Karpas-422 (cell line): ENCODE measurements around the gene SCN3A. TPM values are rescaled to one million over a fixed set of nuclear protein-coding genes. Genes with fewer than 3 reads are reported as not detected.

Experiments used
- DNase-seq: peaks from one replicate; pipeline ENCODE4 v3.0.0-alpha.2; 2015
- H2AFZ ChIP-seq: fragments of 200-600 bp; sonication (generic); 2 replicates; pipeline ENCODE4 v1.6.1; 2014; ENCODE audit warnings: antibody characterized with exemption, low read length, mixed read lengths
- H3K27ac ChIP-seq: fragments of 200-600 bp; sonication (generic); 2 replicates; pipeline ENCODE4 v1.5.1; 2014; ENCODE audit warnings: mild to moderate bottlenecking, low read length, moderate library complexity
- H3K27me3 ChIP-seq: fragments of 200-600 bp; sonication (generic); 2 replicates; pipeline ENCODE4 v1.6.1; 2014; ENCODE audit warnings: low read length, mixed read lengths
- H3K36me3 ChIP-seq: fragments of 200-600 bp; sonication (generic); 2 replicates; pipeline ENCODE4 v1.6.1; 2014; ENCODE audit warnings: low read length, mixed read lengths; ENCODE audit not compliant: insufficient read depth
- H3K4me1 ChIP-seq: fragments of 200-600 bp; sonication (generic); 2 replicates; pipeline ENCODE4 v1.6.1; 2014; ENCODE audit warnings: mild to moderate bottlenecking, low read length, mixed read lengths
- H3K4me2 ChIP-seq: fragments of 200-600 bp; sonication (generic); 2 replicates; pipeline ENCODE4 v1.6.1; 2014; ENCODE audit warnings: low read length, low read depth, mild to moderate bottlenecking; ENCODE audit not compliant: poor library complexity, severe bottlenecking
- H3K4me3 ChIP-seq: fragments of 200-600 bp; sonication (generic); 2 replicates; pipeline ENCODE4 v1.5.1; 2014; ENCODE audit warnings: mild to moderate bottlenecking, antibody characterized with exemption, low read length, mixed read lengths
- H3K79me2 ChIP-seq: fragments of 200-600 bp; sonication (generic); 2 replicates; pipeline ENCODE4 v1.6.1; 2014; ENCODE audit warnings: mild to moderate bottlenecking, low read length, mixed read lengths
- H3K9ac ChIP-seq: fragments of 200-600 bp; sonication (generic); 2 replicates; pipeline ENCODE4 v1.6.0; 2014; ENCODE audit warnings: low read length
- H3K9me2 ChIP-seq: fragments of 200-600 bp; sonication (generic), shearing (Covaris generic); replicated peaks from 2 replicates; pipeline ENCODE4 v1.6.0; 2014; ENCODE audit warnings: mild to moderate bottlenecking, low read length, moderate library complexity; ENCODE audit not compliant: insufficient read depth
- H3K9me3 ChIP-seq: fragments of 300-700, 200-600 bp; sonication (generic); 2 replicates; pipeline ENCODE4 v1.6.1; 2014; ENCODE audit warnings: low read length, mixed read lengths
- H4K20me1 ChIP-seq: fragments of 200-600 bp; sonication (generic); 2 replicates; pipeline ENCODE4 v1.6.1; 2014; ENCODE audit warnings: mild to moderate bottlenecking, antibody characterized with exemption, low read length, low read depth; ENCODE audit not compliant: insufficient read depth
- total RNA-seq: library from RNA; depleted of rRNA; stranded (reverse); fragments of >200 nt; shearing (Covaris generic); gene quantifications from 2 replicates; pipeline ENCODE4 v1.2.3, GENCODE V29; 2014; ENCODE audit warnings: low replicate concordance

SCN3A gene
- total RNA-seq, 1 experiment from 2014 or later: not detected

GRCh38 chr2:165176780-165177179 lies 27.1 kb downstream of the SCN3A start:
- Histone ChIP-seq H3K79me2 (no peaks in the 10 kb centered on the region), H3K9ac (no peak overlapping the region), H3K9me2 (no peaks in the 10 kb centered on the region), H3K4me3 (no peak overlapping the region), H3K27me3 (no peaks in the 10 kb centered on the region), H2AFZ (no peak overlapping the region), H3K4me1 (no peaks in the 10 kb centered on the region), H3K4me2 (no peak overlapping the region), H3K9me3 (no peaks in the 10 kb centered on the region), H3K27ac (no peak overlapping the region), H3K36me3 (no peaks in the 10 kb centered on the region), H4K20me1 (no peaks in the 10 kb centered on the region)
- DNase-seq: no peak

GRCh38 chr2:165173215-165173614 lies 30.6 kb downstream of the SCN3A start:
- no peaks in the 10 kb centered on the region for H3K27me3 ChIP-seq
- no peak for DNase-seq
- no peak overlapping the region for H3K4me3 ChIP-seq

GRCh38 chr2:165164201-165164600 lies 39.6 kb downstream of the SCN3A start:
- no peaks in the 10 kb centered on the region for H4K20me1 ChIP-seq
- H3K27ac ChIP-seq: no peak overlapping the region
- H2AFZ ChIP-seq: no peak overlapping the region
- no peaks in the 10 kb centered on the region for H3K36me3 ChIP-seq
- DNase-seq: no peak
- H3K4me2 ChIP-seq: no peak overlapping the region
- no peak overlapping the region for H3K4me3 ChIP-seq
- no peaks in the 10 kb centered on the region for H3K9me2 ChIP-seq
- H3K9ac ChIP-seq: no peak overlapping the region
- no peaks in the 10 kb centered on the region for H3K27me3 ChIP-seq
- H3K9me3 ChIP-seq: no peaks in the 10 kb centered on the region
- H3K79me2 ChIP-seq: no peaks in the 10 kb centered on the region
- H3K4me1 ChIP-seq: no peaks in the 10 kb centered on the region

More at GRCh38 chr2:165173215-165173614, 30.6 kb downstream of the SCN3A start:
- H3K4me2 ChIP-seq: no peak overlapping the region
- no peaks in the 10 kb centered on the region for H4K20me1 ChIP-seq
- H3K4me1 ChIP-seq: no peaks in the 10 kb centered on the region
- no peaks in the 10 kb centered on the region for H3K36me3 ChIP-seq
- H3K9me2 ChIP-seq: no peaks in the 10 kb centered on the region
- H3K9me3 ChIP-seq: no peaks in the 10 kb centered on the region
- H3K9ac ChIP-seq: no peak overlapping the region
- H2AFZ ChIP-seq: no peak overlapping the region
- H3K79me2 ChIP-seq: no peaks in the 10 kb centered on the region
- no peak overlapping the region for H3K27ac ChIP-seq

- no peak overlapping the region for H3K9ac ChIP-seq
- no peaks in the 10 kb centered on the region for H3K9me2 ChIP-seq
- H3K27me3 ChIP-seq: no peaks in the 10 kb centered on the region
Observed at GRCh38 chr2:165163761-165164160, 40.1 kb downstream of the SCN3A start.

DNA sequence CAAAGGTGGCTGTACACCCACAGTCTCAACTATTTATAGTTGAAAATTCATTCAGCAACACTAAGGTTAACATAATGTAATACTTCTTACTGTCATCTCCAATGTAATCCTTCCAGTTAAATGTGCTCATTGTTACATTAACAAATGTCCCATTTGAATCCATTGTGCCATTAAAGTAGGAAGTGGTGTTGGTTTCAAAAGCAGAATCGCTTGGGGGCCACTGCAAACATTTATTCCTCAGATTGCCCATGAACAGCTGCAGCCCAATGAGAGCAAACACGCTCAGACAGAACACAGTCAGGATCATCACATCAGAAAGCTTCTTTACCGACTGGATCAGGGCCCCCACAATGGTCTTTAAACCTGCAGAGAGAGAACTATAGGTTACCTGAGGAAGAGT lies 41.4 kb downstream of the SCN3A start:
- no peaks in the 10 kb centered on the region for H3K79me2 ChIP-seq
- no peaks in the 10 kb centered on the region for H4K20me1 ChIP-seq
- no peaks in the 10 kb centered on the region for H3K9me2 ChIP-seq
- no peak overlapping the region for H2AFZ ChIP-seq
- H3K9ac ChIP-seq: no peak overlapping the region
- no peaks in the 10 kb centered on the region for H3K9me3 ChIP-seq
- no peaks in the 10 kb centered on the region for H3K4me1 ChIP-seq
- H3K27me3 ChIP-seq: no peaks in the 10 kb centered on the region
- H3K4me3 ChIP-seq: no peak overlapping the region
- H3K4me2 ChIP-seq: no peak overlapping the region
- H3K36me3 ChIP-seq: no peaks in the 10 kb centered on the region
- DNase-seq: no peak
- H3K27ac ChIP-seq: no peak overlapping the region

More at GRCh38 chr2:165163761-165164160, 40.1 kb downstream of the SCN3A start:
- Histone ChIP-seq H4K20me1 (no peaks in the 10 kb centered on the region), H3K9me3 (no peaks in the 10 kb centered on the region), H3K4me2 (no peak overlapping the region), H2AFZ (no peak overlapping the region), H3K36me3 (no peaks in the 10 kb centered on the region), H3K27ac (no peak overlapping the region), H3K4me1 (no peaks in the 10 kb centered on the region), H3K4me3 (no peak overlapping the region), H3K79me2 (no peaks in the 10 kb centered on the region)
- no peak for DNase-seq

GRCh38 chr2:165161510-165161909 lies 42.3 kb downstream of the SCN3A start:
- H3K4me1 ChIP-seq: no peaks in the 10 kb centered on the region
- H3K4me2 ChIP-seq: no peak overlapping the region
- no peak overlapping the region for H3K27ac ChIP-seq

DNA sequence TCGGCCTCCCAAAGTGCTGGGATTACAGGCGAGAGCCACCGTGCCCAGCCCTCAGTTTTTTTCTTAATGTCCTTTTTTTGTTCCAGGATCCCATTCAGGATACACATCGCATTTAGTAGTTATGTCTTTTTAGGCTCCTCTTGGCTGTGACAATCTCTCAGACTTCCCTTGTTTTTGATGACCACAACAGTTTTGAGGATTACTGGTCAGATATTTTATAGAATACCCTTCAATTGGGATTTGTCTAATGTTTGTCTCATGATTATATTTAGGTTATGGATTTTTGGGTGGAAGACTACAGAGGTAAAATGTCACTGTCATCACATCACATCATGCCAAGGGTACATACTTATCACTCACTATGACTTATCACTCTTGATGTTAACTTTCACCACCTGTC lies 46.7 kb downstream of the SCN3A start:
- DNase-seq: no peak
- Histone ChIP-seq H3K9me2 (no peaks in the 10 kb centered on the region), H3K36me3 (no peaks in the 10 kb centered on the region), H3K27ac (no peak overlapping the region), H3K9me3 (no peaks in the 10 kb centered on the region), H3K27me3 (no peaks in the 10 kb centered on the region), H4K20me1 (no peaks in the 10 kb centered on the region), H3K9ac (no peak overlapping the region), H3K79me2 (no peaks in the 10 kb centered on the region), H2AFZ (no peak overlapping the region), H3K4me2 (no peak overlapping the region), H3K4me3 (no peak overlapping the region), H3K4me1 (no peaks in the 10 kb centered on the region)

More at GRCh38 chr2:165161510-165161909, 42.3 kb downstream of the SCN3A start:
- Histone ChIP-seq H2AFZ (no peak overlapping the region), H3K9me2 (no peaks in the 10 kb centered on the region), H4K20me1 (no peaks in the 10 kb centered on the region), H3K9ac (no peak overlapping the region), H3K4me3 (no peak overlapping the region), H3K9me3 (no peaks in the 10 kb centered on the region), H3K79me2 (no peaks in the 10 kb centered on the region), H3K27me3 (no peaks in the 10 kb centered on the region), H3K36me3 (no peaks in the 10 kb centered on the region)
- no peak for DNase-seq

DNA sequence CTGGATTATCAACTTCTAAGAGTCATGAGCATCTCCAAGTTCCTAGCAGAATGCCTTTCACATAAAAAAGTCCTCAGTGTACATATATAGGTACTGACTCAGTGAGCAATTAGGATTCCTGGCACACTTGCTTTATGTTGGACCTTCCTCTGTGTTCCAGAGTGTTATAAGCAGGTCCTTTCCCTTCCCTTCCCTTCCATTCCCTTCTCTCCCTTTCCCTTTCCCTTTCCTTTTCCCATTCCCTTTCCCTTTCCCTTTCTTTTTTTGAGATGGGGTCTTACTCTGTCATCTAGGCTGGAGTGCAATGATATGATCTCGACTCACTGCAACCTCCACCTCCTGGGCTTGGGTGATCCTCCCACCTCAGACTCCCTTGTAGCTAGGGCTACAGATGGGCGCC lies 48.7 kb downstream of the SCN3A start:
- no peak for DNase-seq
- Histone ChIP-seq H3K4me1 (no peaks in the 10 kb centered on the region), H3K36me3 (no peaks in the 10 kb centered on the region), H3K27ac (no peak overlapping the region), H3K9me2 (no peaks in the 10 kb centered on the region), H3K4me2 (no peak overlapping the region), H3K27me3 (no peaks in the 10 kb centered on the region), H2AFZ (no peak overlapping the region), H4K20me1 (no peaks in the 10 kb centered on the region), H3K9me3 (no peaks in the 10 kb centered on the region), H3K9ac (no peak overlapping the region), H3K4me3 (no peak overlapping the region), H3K79me2 (no peaks in the 10 kb centered on the region)

GRCh38 chr2:165149439-165149838 lies 54.4 kb downstream of the SCN3A start:
- no peak overlapping the region for H3K4me3 ChIP-seq
- no peak for DNase-seq
- no peak overlapping the region for H3K4me2 ChIP-seq
- no peaks in the 10 kb centered on the region for H3K36me3 ChIP-seq
- H3K9me2 ChIP-seq: no peaks in the 10 kb centered on the region
- H3K27me3 ChIP-seq: no peaks in the 10 kb centered on the region
- no peaks in the 10 kb centered on the region for H3K4me1 ChIP-seq
- H2AFZ ChIP-seq: no peak overlapping the region
- H3K9me3 ChIP-seq: no peaks in the 10 kb centered on the region
- no peak overlapping the region for H3K27ac ChIP-seq
- H3K9ac ChIP-seq: no peak overlapping the region
- no peaks in the 10 kb centered on the region for H3K79me2 ChIP-seq
- H4K20me1 ChIP-seq: no peaks in the 10 kb centered on the region
